ENCODE results near the gene PHLDA2.

The PHLDA2 gene

GRCh38 chr11:2881076-2881980, 47.9 kb downstream of the PHLDA2 start:
- no peak for DNase-seq

GRCh38 chr11:2880646-2881045, 48.6 kb downstream of the PHLDA2 start:
- DNase-seq = no peak

- DNase-seq = no peak
These were observed 50.4 kb downstream of the PHLDA2 start for GRCh38 chr11:2878782-2879181.
